ENCODE data around the gene OPRM1. TPM values are rescaled to one million over a fixed set of nuclear protein-coding genes. Genes with fewer than 3 reads are reported as not detected.

Gene OPRM1
- total RNA-seq, 1 experiment from 2014 or later, result not detected

DNA sequence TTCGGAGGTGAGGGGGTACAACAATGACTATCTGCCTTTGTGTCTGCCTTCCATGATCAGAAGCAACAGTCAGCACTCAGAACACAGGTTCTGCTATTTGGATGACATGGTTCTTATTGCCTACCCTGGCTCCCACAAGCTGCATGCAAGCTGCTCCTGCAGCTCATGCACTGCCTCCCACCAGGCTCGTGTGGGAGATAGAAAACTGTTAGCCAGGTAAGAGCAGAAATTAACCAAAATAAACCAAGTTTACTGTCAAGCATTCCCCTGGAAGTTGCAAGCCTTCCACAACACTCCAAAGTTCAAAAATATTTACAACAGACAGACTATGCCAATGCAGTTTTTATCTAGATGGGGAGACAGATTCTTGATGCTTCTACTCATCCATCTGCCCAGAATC, 31.0 kb downstream of the OPRM1 start:
- no peak overlapping the region for H2AFZ ChIP-seq (ENCODE audit: low read depth, low read length, poor library complexity, severe bottlenecking)
- no peaks in the 10 kb centered on the region for H3K36me3 ChIP-seq (ENCODE audit: control insufficient read depth in 1 of 2, insufficient read depth in 2 of 2, low read length in 2 of 2)
- H3K9me3 ChIP-seq (ENCODE audit: control insufficient read depth in 1 of 2, insufficient read depth in 1 of 2, low read depth in 1 of 2, low read length in 2 of 2), result no peaks in the 10 kb centered on the region
- ATAC-seq (no peak), DNase-seq (ENCODE audit: low read depth, low spot score) (no peak)
- no peak overlapping the region for H3K27ac ChIP-seq (ENCODE audit: low read depth, low read length)
- no peaks in the 10 kb centered on the region for H3K4me1 ChIP-seq (ENCODE audit: control insufficient read depth in 1 of 2, insufficient read depth in 2 of 2, low read length in 2 of 2)
- RAD21 ChIA-PET (ENCODE audit: low non-redundant PET in 1 of 2, low total read pairs in 2 of 2, uncharacterized antibody in 2 of 2, unreplicated experiment in 2 of 2), result no interaction called here
- H3K79me2 ChIP-seq (ENCODE audit: insufficient read depth, low read length), result no peaks in the 10 kb centered on the region
- intact Hi-C loops (cut with micrococcal nuclease), result no loop called here
- H3K9ac ChIP-seq (ENCODE audit: low read length), result no peak overlapping the region
- TF ChIP-seq POLR2AphosphoS5 (IDR thresholded peaks at IDR 0.05; ENCODE audit: low read depth, low read length) (no peak), JUND (IDR thresholded peaks at IDR 0.05) (no peak), TCF7L2 (IDR thresholded peaks at IDR 0.05; ENCODE audit: borderline replicate concordance, extremely low read depth, insufficient read depth, insufficient read length) (no peak), YY1 (IDR thresholded peaks at IDR 0.05; ENCODE audit: extremely low read depth, insufficient replicate concordance, low read depth, low read length) (no peak), ELF1 (IDR thresholded peaks at IDR 0.05; ENCODE audit: borderline replicate concordance, low read depth) (no peak), FOSL1 (IDR thresholded peaks at IDR 0.05; ENCODE audit: low read depth) (no peak)
- TF ChIP-seq, protein P1, sequence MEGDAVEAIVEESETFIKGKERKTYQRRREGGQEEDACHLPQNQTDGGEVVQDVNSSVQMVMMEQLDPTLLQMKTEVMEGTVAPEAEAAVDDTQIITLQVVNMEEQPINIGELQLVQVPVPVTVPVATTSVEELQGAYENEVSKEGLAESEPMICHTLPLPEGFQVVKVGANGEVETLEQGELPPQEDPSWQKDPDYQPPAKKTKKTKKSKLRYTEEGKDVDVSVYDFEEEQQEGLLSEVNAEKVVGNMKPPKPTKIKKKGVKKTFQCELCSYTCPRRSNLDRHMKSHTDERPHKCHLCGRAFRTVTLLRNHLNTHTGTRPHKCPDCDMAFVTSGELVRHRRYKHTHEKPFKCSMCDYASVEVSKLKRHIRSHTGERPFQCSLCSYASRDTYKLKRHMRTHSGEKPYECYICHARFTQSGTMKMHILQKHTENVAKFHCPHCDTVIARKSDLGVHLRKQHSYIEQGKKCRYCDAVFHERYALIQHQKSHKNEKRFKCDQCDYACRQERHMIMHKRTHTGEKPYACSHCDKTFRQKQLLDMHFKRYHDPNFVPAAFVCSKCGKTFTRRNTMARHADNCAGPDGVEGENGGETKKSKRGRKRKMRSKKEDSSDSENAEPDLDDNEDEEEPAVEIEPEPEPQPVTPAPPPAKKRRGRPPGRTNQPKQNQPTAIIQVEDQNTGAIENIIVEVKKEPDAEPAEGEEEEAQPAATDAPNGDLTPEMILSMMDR (IDR thresholded peaks at IDR 0.05 in 2 of 3, conservative IDR thresholded peaks at IDR 0.05 in 1 of 3; ENCODE audit: borderline replicate concordance in 1 of 3, insufficient read depth in 1 of 3, low read depth in 2 of 3, low read length in 2 of 3), result no peak
- TF ChIP-seq, protein P2, sequence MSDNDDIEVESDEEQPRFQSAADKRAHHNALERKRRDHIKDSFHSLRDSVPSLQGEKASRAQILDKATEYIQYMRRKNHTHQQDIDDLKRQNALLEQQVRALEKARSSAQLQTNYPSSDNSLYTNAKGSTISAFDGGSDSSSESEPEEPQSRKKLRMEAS (IDR thresholded peaks at IDR 0.05), result no peak
- TF ChIP-seq, protein P3, sequence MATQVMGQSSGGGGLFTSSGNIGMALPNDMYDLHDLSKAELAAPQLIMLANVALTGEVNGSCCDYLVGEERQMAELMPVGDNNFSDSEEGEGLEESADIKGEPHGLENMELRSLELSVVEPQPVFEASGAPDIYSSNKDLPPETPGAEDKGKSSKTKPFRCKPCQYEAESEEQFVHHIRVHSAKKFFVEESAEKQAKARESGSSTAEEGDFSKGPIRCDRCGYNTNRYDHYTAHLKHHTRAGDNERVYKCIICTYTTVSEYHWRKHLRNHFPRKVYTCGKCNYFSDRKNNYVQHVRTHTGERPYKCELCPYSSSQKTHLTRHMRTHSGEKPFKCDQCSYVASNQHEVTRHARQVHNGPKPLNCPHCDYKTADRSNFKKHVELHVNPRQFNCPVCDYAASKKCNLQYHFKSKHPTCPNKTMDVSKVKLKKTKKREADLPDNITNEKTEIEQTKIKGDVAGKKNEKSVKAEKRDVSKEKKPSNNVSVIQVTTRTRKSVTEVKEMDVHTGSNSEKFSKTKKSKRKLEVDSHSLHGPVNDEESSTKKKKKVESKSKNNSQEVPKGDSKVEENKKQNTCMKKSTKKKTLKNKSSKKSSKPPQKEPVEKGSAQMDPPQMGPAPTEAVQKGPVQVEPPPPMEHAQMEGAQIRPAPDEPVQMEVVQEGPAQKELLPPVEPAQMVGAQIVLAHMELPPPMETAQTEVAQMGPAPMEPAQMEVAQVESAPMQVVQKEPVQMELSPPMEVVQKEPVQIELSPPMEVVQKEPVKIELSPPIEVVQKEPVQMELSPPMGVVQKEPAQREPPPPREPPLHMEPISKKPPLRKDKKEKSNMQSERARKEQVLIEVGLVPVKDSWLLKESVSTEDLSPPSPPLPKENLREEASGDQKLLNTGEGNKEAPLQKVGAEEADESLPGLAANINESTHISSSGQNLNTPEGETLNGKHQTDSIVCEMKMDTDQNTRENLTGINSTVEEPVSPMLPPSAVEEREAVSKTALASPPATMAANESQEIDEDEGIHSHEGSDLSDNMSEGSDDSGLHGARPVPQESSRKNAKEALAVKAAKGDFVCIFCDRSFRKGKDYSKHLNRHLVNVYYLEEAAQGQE (IDR thresholded peaks at IDR 0.05; ENCODE audit: low read depth), result no peak
- no peaks in the 10 kb centered on the region for H4K20me1 ChIP-seq (ENCODE audit: insufficient read depth)
- CTCF ChIA-PET, result no interaction called here
- POLR2A ChIA-PET, result no interaction called here
- no peak overlapping the region for H3K4me3 ChIP-seq (replicated peaks in 1 of 2; ENCODE audit: low read depth in 1 of 2, low read length in 2 of 2)
- no peak overlapping the region for H3K4me2 ChIP-seq (ENCODE audit: low read length)
- no peaks in the 10 kb centered on the region for H3K9me2 ChIP-seq (ENCODE audit: insufficient read depth)
- no TSS peak for BruUV-seq (replicated peaks)
- H3K27me3 ChIP-seq (ENCODE audit: insufficient read depth, low read length), result peaks cover 7% of the 10 kb centered on the region
